Measurements from ENCODE around the gene INAFM1.
"Not testable (repeated sequence)": the region's sequence is repeated elsewhere in the genome, so short reads cannot be mapped to it uniquely, and the experiment has no call there.

The INAFM1 gene

DNA sequence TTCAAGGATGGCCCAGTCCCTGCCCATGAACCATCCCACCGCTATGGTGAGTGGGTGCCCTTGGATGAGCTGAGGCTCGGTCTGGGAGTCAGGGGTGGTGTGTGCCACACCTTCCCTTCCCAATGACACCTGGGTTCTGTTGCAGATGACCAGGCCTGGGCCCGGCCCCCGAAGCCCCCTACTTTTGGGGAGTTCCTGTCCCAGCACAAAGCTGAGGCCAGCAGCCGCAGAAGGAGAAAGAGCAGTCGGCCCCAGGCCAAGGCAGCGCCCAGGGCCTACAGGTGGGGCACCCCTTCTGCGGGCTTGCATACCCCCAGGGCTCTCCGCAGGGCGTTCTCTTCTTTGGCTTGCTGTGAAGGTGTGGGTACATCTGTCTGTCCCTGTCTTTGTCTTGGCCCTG is 4.3 kb upstream of the INAFM1 start:
- no peaks in the 10 kb centered on the region for H3K9me3 Mint-ChIP-seq
- ATAC-seq (ENCODE audit: low read depth) = no peak
- peaks cover 13% of the 10 kb centered on the region for H3K4me1 Mint-ChIP-seq
- DNase-seq (ENCODE audit: low spot score in 2 of 2) = no peak
- H3K27me3 Mint-ChIP-seq = no peaks in the 10 kb centered on the region
- no peak overlapping the region for H3K4me3 Mint-ChIP-seq
- no peak overlapping the region for H3K27ac Mint-ChIP-seq
- H3K36me3 Mint-ChIP-seq = peaks cover 18% of the 10 kb centered on the region

DNA sequence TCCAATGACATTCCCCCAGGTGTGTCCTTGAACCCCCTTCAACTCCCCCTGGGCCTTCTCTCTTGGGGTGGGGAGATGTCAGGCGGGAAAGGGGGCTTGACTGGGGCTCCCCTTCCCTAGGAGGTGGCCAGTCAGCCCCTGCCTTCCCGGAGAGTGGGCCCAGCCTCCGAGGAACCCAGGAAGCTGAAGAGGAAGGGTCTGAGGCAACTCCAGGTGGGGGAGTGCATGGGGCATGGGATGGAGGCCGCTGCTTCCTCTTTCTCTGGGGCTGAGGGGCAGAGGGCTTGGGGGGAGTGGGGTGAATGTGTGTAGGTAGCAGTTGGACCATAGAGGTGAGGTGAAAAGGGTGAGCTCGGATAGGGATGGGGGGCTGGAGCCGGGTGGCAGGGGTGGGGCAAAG is 2.7 kb upstream of the INAFM1 start:
- DNase-seq (ENCODE audit: low spot score in 2 of 2) = no peak
- no peak for ATAC-seq (ENCODE audit: low read depth)
- Mint-ChIP-seq H3K4me3 (peak overlapping the region; percentile 99), H3K36me3 (peaks cover 16% of the 10 kb centered on the region), H3K9me3 (no peaks in the 10 kb centered on the region), H3K27ac (no peak overlapping the region), H3K27me3 (no peaks in the 10 kb centered on the region), H3K4me1 (peaks cover 19% of the 10 kb centered on the region)

DNA sequence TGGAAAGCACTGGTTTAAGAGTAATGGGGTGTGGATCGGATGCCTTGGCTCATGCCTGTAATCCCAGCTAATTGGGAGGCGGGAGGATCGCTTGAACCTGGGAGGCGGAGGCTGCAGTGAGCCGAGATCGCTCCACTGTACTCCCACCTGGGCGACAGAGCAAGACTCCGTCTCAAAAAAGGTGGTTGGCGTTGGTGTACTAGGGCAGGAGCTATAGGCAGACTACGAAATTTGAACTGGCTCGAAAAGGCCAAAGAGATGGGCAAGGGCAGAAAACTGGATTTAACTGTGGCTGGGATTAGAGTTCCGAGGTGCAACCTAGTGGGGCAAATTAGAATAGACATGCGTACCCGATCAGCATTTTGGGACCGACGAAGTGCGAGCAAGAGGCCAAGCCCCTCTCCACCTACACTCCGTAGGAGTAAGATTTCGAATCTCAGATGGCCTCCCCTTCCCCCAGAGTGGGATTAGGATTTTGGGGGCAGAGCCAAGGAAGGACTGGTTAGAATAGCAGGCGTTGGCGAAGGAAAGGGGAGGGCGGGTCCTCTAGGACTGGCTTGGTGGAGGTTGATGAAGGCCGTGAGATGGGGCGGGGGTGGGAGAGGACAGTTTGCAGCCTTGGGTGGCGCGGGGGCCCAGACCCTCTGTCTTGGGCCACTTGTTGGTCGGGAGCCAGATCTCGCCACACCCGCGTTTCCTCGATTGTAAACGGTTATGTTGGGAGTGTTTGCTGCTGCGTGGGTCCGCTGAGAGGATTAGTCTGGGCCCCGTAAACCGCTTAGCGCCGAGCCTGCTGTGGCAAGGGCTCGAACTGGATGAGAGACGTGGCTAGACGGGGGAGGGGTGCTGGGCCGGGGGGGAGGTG is 2.0 kb upstream of the INAFM1 start:
- Mint-ChIP-seq H3K27ac (peak overlapping the region; percentile 99), H3K4me1 (peaks cover 19% of the 10 kb centered on the region), H3K27me3 (no peaks in the 10 kb centered on the region), H3K4me3 (peak overlapping the region; percentile 99), H3K9me3 (no peaks in the 10 kb centered on the region), H3K36me3 (peaks cover 16% of the 10 kb centered on the region)
- ATAC-seq (ENCODE audit: low read depth) = no peak
- DNase-seq (ENCODE audit: low spot score in 2 of 2) = no peak

DNA sequence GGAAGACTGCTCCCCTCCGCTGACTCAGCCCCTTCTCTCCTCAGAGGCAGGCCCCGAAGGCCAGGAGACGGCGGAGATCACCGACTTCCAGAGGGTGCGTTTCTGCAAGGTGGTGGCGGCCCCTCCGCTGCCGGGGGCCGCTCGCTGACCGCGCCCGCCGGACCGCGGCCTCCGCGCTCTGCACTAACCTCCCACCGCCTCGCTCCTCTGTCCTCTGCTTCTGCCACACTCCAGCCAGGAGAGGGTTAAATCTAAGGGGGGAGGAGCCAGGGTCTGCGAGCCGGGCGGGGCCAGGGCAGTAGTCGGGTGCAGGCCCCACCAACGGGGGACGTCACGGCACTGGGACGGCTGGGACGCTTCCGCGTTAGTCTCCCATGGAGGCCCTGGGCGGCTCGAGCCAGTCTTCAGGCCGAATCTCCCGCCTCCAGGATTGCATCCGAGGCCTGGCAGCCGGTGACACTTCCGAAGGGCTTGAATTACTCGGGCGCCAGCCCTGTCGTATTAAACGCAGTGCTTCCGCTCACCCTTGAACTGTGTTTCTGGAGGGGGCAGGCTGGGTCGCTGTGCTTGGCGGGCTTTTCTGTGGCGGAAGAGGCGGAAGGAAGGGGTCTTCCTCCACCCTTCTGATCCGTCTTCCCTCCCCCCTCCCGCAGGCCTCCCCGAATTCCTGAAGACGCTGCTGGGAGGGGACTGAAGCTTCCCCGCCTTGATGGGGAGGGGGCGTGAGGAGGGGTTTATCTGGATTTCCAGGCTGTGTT is 1.2 kb upstream of the INAFM1 start:
- peak; percentile 60 for ATAC-seq (ENCODE audit: low read depth)
- Mint-ChIP-seq H3K4me3 (peak overlapping the region; percentile 99), H3K4me1 (peaks cover 22% of the 10 kb centered on the region), H3K27me3 (no peaks in the 10 kb centered on the region), H3K9me3 (no peaks in the 10 kb centered on the region), H3K27ac (peak overlapping the region; percentile 99), H3K36me3 (peaks cover 16% of the 10 kb centered on the region)
- peak; percentile 87 to 88 for DNase-seq (ENCODE audit: low spot score in 2 of 2)

DNA sequence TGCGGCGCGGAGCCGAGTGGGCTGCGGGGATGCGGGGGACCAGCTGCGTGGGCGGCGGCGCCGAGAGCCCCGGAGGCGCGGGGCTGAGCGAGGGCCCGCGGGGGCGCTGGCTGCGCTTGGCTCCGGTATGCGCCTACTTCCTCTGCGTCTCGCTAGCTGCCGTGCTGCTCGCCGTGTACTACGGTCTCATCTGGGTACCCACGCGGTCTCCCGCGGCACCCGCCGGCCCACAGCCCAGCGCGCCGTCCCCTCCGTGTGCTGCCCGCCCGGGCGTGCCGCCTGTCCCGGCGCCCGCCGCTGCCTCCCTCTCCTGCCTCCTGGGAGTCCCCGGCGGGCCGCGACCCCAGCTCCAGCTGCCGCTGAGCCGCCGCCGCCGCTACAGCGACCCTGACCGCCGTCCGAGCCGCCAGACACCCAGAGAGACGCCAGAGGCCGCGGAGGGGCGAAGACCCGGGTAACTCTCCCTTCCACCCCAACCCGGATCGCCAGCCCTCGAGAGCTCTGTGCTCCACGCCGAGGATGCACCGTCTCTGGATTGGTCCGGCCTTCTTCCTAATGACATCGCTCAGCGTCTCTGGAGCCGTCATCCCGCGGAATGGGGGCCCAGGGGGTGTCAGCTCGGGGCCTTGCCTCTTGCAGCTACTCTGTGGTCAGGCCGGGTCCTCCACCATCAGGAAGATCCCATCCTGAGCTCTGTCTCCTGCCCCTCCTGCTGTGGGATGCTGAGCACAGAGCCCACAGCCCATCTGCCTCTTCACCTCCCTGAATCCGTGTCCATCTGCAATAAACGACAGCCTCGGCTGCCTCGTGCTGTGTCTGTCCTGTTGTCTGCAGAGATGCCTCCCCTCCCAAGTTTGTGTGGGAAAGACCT is 441 bp downstream of the INAFM1 start:
- Mint-ChIP-seq H3K9me3 (no peaks in the 10 kb centered on the region), H3K4me1 (peaks cover 22% of the 10 kb centered on the region), H3K27ac (peak overlapping the region; percentile 79), H3K36me3 (peaks cover 10% of the 10 kb centered on the region), H3K4me3 (peak overlapping the region; percentile 82), H3K27me3 (no peaks in the 10 kb centered on the region)
- ATAC-seq (ENCODE audit: low read depth) (peak; percentile 30), DNase-seq (ENCODE audit: low spot score in 2 of 2) (no peak)

DNA sequence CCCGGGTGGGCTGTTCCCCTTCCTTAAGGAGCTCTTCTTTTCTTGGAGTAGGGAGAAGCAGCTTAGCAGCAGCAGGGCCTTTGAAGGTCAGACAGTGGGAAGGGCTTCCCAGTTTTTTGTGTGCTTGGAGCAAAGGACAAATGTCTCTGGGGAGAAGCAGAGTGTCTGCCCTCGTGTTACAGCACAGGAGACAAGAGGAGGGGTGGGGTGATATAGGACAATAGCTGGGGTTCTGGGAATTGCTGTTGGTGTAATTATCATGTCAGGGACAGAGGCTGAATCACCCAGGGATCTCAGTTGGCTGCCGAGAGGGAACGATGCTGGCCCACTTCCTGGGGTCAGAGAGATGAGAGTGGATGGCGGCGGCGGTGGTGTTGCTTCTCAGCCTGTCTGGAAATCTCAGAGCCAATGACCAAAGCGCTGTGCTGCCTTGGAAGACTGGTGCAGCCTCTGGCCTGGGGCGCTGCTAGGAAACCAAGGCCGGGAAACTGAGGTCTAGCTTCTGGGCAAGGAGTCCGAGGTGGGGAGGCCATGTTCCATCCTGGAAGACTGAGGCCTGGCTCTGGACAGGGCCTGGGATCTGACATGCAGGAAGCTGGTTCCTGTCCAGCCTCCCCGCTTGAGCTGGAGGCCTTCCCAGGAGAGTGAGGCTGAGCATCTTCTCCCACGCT is 1.2 kb downstream of the INAFM1 start:
- Mint-ChIP-seq H3K36me3 (peaks cover 4% of the 10 kb centered on the region), H3K4me1 (peaks cover 22% of the 10 kb centered on the region), H3K4me3 (peak overlapping the region; percentile 82), H3K9me3 (no peaks in the 10 kb centered on the region), H3K27me3 (no peaks in the 10 kb centered on the region), H3K27ac (peak overlapping the region; percentile 79)
- DNase-seq (ENCODE audit: low spot score in 2 of 2) = no peak
- no peak for ATAC-seq (ENCODE audit: low read depth)

DNA sequence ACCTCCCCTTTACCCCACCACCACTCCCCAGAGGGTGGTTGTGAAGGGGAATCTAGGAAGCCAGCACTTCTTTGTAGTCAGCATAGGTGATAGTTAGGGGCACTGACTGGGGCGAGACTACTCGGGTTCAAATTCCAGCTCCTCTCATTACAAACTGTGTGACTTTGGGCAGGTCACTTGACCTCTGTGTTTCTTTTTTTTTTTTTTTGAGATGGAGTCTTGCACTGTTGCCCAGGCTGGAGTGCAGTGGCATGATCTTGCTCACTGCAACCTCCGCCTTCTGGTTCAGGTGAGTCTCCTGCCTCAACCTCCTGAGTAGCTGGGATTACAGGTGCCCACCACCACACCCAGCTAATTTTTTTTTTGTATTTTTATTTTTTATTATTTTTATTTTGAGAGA is 1.8 kb downstream of the INAFM1 start:
- H3K27ac Mint-ChIP-seq; H3K27me3 Mint-ChIP-seq; DNase-seq (ENCODE audit: low spot score in 2 of 2); H3K9me3 Mint-ChIP-seq; H3K4me3 Mint-ChIP-seq; H3K36me3 Mint-ChIP-seq; ATAC-seq (ENCODE audit: low read depth): not testable (repeated sequence)
- H3K4me1 Mint-ChIP-seq = peaks cover 22% of the 10 kb centered on the region

DNA sequence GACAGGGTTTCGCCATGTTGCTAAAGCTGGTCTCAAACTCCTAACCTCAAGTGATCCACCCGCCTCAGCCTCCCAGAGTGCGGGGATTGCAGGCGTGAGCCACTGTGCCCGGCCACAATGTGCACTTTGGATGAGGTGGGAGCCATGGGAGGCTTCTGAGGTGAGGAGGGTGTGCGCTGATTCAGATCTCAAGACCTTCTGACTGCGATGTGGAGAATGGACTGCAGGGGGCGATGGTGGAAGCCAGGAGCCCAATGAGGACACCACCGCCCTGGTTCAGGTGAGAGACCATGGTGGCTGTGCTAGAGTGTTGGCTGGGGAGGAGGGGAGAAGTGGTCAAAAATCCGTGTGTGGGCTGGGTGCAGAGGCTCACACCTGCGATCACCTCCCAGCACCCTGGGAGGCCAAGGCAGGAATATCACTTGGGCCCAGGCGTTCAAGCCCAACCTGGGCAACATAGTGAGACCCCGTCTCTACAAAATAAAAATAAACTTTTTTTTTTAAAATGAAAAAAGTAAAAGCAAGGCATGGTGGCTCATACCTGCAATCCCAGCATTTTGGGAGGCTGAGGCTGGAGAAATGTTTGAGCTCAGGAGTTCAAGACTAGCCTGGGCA is 5.6 kb downstream of the INAFM1 start:
- H3K4me1 Mint-ChIP-seq = peaks cover 16% of the 10 kb centered on the region
- no peak overlapping the region for H3K27ac Mint-ChIP-seq
- ATAC-seq (ENCODE audit: low read depth) (peak; percentile 59), DNase-seq (ENCODE audit: low spot score in 2 of 2) (no peak)
- H3K9me3 Mint-ChIP-seq = no peaks in the 10 kb centered on the region
- no peaks in the 10 kb centered on the region for H3K27me3 Mint-ChIP-seq
- peaks cover 2% of the 10 kb centered on the region for H3K36me3 Mint-ChIP-seq
- H3K4me3 Mint-ChIP-seq = no peak overlapping the region

DNA sequence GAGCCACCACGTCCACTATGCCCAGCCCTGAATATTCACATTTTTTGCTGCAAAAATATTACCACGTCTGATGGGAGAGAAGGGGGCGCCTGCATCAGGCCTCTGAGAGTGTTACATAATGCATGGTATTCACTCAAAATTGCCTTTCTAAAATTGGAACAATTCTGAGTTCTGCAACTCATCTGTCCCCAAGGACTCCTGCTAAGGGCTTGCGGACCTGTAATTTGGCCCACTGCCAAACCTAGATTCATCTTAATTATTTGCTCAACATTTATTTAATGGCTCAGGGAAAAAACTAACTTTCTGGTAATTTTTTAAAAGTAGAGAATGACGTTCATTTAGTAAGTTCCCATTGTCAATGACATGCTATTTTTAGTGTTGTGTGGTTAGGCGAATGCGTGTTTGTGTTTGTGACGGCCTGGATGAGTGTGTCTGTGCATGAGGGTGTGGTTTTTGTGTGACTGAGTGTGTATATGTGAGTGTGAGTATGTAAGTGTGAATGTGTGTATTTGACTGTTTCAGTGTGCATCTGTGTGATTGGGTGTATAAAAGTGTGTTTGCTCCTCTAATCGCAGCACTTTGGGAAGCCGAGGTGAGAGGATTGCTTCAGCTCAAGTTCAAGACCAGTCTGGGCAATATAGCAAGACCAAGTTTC is 8.8 kb downstream of the INAFM1 start:
- Mint-ChIP-seq H3K36me3 (no peaks in the 10 kb centered on the region), H3K4me3 (no peak overlapping the region), H3K27me3 (no peaks in the 10 kb centered on the region), H3K27ac (no peak overlapping the region), H3K9me3 (no peaks in the 10 kb centered on the region), H3K4me1 (peaks cover 10% of the 10 kb centered on the region)
- DNase-seq (ENCODE audit: low spot score in 2 of 2) (no peak), ATAC-seq (ENCODE audit: low read depth) (no peak)

DNA sequence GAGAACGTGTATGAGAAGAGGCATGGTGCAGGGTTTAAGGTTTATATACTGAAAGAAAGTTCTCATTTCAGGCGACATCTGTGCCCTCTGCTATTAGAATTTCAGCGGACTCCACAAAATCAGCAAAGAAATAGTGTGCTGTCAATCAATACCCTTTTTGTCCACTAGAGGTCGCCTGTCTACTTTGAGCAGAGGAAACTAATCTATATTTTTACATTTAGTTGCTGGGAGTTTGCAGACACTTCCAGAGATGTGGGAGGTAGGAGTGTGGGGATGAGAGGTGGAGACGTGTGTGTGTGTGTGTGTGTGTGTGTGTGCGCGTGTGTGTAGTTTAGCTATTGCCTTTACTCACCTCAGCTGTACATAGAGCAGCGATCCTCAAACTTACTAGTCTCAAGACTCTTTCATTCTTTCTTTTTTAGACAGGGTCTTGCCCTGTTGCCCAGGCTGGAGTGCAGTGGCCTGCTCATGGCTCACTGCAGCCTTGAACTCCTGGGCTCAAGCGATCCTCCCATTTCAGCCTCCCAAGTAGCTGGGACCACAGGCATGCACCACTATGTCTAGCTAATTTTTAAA is 9.7 kb downstream of the INAFM1 start:
- peaks cover 14% of the 10 kb centered on the region for H3K4me1 Mint-ChIP-seq
- H3K27me3 Mint-ChIP-seq = no peaks in the 10 kb centered on the region
- DNase-seq (ENCODE audit: low spot score in 2 of 2) (peak; percentile 65 to 72), ATAC-seq (ENCODE audit: low read depth) (no peak)
- H3K9me3 Mint-ChIP-seq = no peaks in the 10 kb centered on the region
- no peaks in the 10 kb centered on the region for H3K36me3 Mint-ChIP-seq
- H3K4me3 Mint-ChIP-seq = no peak overlapping the region
- no peak overlapping the region for H3K27ac Mint-ChIP-seq

DNA sequence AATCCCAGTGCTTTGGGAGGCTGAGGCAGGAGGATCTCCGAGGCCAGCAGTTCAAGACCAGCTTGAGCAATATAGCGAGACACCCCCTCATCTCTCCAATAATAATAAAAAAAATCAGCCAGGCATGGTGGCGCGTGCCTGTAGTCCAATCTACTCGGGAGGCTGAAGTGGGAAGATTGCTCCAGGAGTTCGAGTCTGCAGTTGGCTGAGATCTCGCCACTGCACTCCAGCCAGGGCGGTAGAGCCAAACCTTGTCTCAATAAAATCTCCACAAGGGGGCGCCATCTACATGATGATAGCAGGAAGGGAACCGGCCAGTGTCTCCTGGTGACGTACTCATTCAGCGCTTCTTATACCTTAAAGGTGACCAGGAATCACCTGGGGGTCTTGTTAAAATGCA is 21.4 kb downstream of the INAFM1 start:
- H3K36me3 Mint-ChIP-seq = no peaks in the 10 kb centered on the region
- no peak overlapping the region for H3K4me3 Mint-ChIP-seq
- H3K9me3 Mint-ChIP-seq = no peaks in the 10 kb centered on the region
- peaks cover 13% of the 10 kb centered on the region for H3K4me1 Mint-ChIP-seq
- H3K27ac Mint-ChIP-seq = no peak overlapping the region
- H3K27me3 Mint-ChIP-seq = peaks cover 6% of the 10 kb centered on the region
- DNase-seq (ENCODE audit: low spot score in 2 of 2) (peak; percentile 82 to 87), ATAC-seq (ENCODE audit: low read depth) (peak; percentile 92)

DNA sequence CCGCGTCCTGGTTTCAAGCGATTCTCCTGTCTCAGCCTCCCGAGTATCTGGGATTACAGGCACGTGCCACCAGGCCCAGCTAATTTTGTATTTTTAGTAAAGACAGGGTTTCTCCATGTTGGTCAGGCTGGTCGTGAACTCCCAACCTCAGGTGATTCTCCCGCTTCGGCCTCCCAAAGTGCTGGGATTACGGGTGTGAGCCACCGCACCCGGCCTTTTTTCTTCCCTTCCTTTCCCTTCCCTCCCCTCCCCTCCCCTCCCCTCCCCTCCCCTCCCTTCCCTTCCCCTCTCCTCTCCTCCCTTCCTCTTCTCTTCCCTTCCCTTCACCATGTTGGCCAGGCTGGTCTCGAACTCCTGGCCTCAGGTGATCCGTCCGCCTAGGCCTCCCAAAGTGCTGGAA is 26.2 kb downstream of the INAFM1 start:
- H3K4me3 Mint-ChIP-seq; H3K9me3 Mint-ChIP-seq; H3K36me3 Mint-ChIP-seq; ATAC-seq (ENCODE audit: low read depth); DNase-seq (ENCODE audit: low spot score in 2 of 2); H3K27me3 Mint-ChIP-seq: not testable (repeated sequence)
- H3K27ac Mint-ChIP-seq = peak overlapping the region; percentile 65
- peaks cover 24% of the 10 kb centered on the region for H3K4me1 Mint-ChIP-seq

Data from memory B cell (primary cell).